Adrenal gland (tissue), 5 donors: Measurements from ENCODE around the gene PI4KB.

Experiments used
- CTCF ChIP-seq, 6 experiments: fragments of 450-650 bp in 4 of 6; fragments of 200-600 bp in 2 of 6; sonication (generic) in 1 of 6; IDR thresholded peaks; 1 replicate in 5 of 6; 2 replicates in 1 of 6; pipeline versions ENCODE4 v1.5.1 to v1.8.0; 2016 to 2021; ENCODE audit warnings: antibody characterized with exemption in 6 of 6, mild to moderate bottlenecking in 2 of 6, moderate library complexity in 1 of 6
- POLR2A ChIP-seq, 2 donors: fragments of 450-650 bp; IDR thresholded peaks; one replicate each; pipeline ENCODE4 v1.6.1; 2017; ENCODE audit warnings: antibody characterized with exemption in 2 of 2, mild to moderate bottlenecking in 2 of 2, moderate library complexity in 1 of 2
- donor health status: DM: no; HTN: no; CAD: no.

GRCh38 chr1:151273924-151274466, 53.2 kb downstream of the PI4KB start:
- TF ChIP-seq CTCF (IDR thresholded peaks at IDR 0.05) (no peak), POLR2A (IDR thresholded peaks at IDR 0.05) (no peak)
